ENCODE results near the gene RNMT.

- TF ChIP-seq CTCF (IDR thresholded peaks at IDR 0.05) (no peak), POLR2A (IDR thresholded peaks at IDR 0.05) (no peak), POLR2AphosphoS5 (IDR thresholded peaks at IDR 0.05) (no peak), EP300 (IDR thresholded peaks at IDR 0.05; ENCODE audit: low read depth) (no peak)
Measured at GRCh38 chr18:13703899-13704298, 22.6 kb upstream of the RNMT start.

Measured in transverse colon (tissue), 4 donors.